Ishikawa (cell line): ENCODE results near the gene MAG.

Experiments used
- CEBPB ChIP-seq: IDR thresholded peaks from 2 replicates; pipeline ENCODE4 v1.6.1; 2012
- CREB1 ChIP-seq: IDR thresholded peaks from 2 replicates; pipeline ENCODE4 v1.6.1; 2012; ENCODE audit warnings: low read depth
- EGR1 ChIP-seq: IDR thresholded peaks from 2 replicates; pipeline ENCODE4 v1.6.1; 2012
- EP300 ChIP-seq: IDR thresholded peaks from 2 replicates; pipeline ENCODE4 v1.6.1; 2012; ENCODE audit warnings: borderline replicate concordance
- FOXM1 ChIP-seq: IDR thresholded peaks from 2 replicates; pipeline ENCODE4 v1.6.1; 2012; ENCODE audit warnings: low read depth, borderline replicate concordance
- NFIC ChIP-seq: IDR thresholded peaks from 2 replicates; pipeline ENCODE4 v1.6.1; 2012
- RAD21 ChIP-seq: IDR thresholded peaks from 2 replicates; pipeline ENCODE4 v1.6.1; 2012; ENCODE audit warnings: low read depth
- TAF1 ChIP-seq: IDR thresholded peaks from 2 replicates; pipeline ENCODE4 v1.6.1; 2012; ENCODE audit warnings: low read depth, mild to moderate bottlenecking
- TCF12 ChIP-seq: IDR thresholded peaks from 2 replicates; pipeline ENCODE4 v1.6.1; 2012; ENCODE audit warnings: low read depth
- TEAD4 ChIP-seq: IDR thresholded peaks from 2 replicates; pipeline ENCODE4 v1.6.1; 2012
- USF1 ChIP-seq: IDR thresholded peaks from 2 replicates; pipeline ENCODE4 v1.6.1; 2012
- YY1 ChIP-seq: IDR thresholded peaks from 2 replicates; pipeline ENCODE4 v1.6.1; 2012; ENCODE audit warnings: low read depth
- ZBTB7A ChIP-seq: IDR thresholded peaks from 2 replicates; pipeline ENCODE4 v1.6.1; 2012; ENCODE audit warnings: low read depth
- TF ChIP-seq, protein P1 (sequence below): IDR thresholded peaks from 2 replicates; pipeline ENCODE4 v1.6.1; 2012; ENCODE audit warnings: low read depth, mild to moderate bottlenecking
- TF ChIP-seq, protein P2 (sequence below): IDR thresholded peaks from 2 replicates; pipeline ENCODE4 v1.6.1; 2012

MAG gene

DNA sequence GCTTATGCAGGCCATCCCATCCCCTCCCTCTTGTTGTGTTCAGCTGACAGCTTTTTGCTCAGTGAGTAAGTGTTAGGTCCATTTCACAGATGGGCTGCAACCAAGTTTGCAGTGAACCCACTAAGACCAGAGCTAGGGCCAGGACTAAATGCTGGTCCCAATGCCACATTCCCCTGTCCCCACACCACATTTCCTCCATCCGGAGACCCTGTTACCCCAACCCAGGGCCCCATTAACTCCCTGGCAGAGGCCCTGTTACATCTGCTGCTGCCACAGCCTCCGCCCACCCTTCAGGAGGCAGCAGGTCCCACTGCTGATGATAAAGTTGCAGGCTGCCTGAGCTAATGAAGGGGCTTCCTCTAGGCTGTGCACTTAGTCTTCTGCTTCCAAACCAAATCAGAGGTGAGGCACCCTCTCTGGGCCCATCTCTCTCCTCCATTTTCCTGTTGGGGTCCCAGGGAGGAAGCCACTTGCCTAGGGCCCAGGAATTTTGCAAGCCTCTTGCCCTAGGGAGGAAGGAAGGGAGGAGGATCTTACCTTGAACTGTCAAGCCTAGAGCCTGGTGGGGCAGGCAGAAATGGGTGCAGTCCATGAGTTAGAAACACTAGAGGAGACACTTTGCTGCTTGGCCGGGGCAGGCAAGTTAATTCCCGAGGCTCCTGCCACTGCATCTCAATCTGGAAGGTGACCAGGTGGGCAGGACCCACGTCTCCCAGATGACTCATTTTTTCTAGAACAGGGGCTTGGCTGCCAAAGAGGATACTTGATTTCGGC, 26.6 kb upstream of the MAG start:
- TF ChIP-seq, protein P1, sequence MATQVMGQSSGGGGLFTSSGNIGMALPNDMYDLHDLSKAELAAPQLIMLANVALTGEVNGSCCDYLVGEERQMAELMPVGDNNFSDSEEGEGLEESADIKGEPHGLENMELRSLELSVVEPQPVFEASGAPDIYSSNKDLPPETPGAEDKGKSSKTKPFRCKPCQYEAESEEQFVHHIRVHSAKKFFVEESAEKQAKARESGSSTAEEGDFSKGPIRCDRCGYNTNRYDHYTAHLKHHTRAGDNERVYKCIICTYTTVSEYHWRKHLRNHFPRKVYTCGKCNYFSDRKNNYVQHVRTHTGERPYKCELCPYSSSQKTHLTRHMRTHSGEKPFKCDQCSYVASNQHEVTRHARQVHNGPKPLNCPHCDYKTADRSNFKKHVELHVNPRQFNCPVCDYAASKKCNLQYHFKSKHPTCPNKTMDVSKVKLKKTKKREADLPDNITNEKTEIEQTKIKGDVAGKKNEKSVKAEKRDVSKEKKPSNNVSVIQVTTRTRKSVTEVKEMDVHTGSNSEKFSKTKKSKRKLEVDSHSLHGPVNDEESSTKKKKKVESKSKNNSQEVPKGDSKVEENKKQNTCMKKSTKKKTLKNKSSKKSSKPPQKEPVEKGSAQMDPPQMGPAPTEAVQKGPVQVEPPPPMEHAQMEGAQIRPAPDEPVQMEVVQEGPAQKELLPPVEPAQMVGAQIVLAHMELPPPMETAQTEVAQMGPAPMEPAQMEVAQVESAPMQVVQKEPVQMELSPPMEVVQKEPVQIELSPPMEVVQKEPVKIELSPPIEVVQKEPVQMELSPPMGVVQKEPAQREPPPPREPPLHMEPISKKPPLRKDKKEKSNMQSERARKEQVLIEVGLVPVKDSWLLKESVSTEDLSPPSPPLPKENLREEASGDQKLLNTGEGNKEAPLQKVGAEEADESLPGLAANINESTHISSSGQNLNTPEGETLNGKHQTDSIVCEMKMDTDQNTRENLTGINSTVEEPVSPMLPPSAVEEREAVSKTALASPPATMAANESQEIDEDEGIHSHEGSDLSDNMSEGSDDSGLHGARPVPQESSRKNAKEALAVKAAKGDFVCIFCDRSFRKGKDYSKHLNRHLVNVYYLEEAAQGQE: no peak
- TF ChIP-seq TCF12: no peak
- no peak for TF ChIP-seq EP300
- no peak for TF ChIP-seq CEBPB
- TF ChIP-seq, protein P2, sequence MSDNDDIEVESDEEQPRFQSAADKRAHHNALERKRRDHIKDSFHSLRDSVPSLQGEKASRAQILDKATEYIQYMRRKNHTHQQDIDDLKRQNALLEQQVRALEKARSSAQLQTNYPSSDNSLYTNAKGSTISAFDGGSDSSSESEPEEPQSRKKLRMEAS: no peak
- no peak for TF ChIP-seq TEAD4
- no peak for TF ChIP-seq NFIC
- no peak for TF ChIP-seq EGR1
- TF ChIP-seq TAF1: no peak
- no peak for TF ChIP-seq RAD21
- no peak for TF ChIP-seq USF1

DNA sequence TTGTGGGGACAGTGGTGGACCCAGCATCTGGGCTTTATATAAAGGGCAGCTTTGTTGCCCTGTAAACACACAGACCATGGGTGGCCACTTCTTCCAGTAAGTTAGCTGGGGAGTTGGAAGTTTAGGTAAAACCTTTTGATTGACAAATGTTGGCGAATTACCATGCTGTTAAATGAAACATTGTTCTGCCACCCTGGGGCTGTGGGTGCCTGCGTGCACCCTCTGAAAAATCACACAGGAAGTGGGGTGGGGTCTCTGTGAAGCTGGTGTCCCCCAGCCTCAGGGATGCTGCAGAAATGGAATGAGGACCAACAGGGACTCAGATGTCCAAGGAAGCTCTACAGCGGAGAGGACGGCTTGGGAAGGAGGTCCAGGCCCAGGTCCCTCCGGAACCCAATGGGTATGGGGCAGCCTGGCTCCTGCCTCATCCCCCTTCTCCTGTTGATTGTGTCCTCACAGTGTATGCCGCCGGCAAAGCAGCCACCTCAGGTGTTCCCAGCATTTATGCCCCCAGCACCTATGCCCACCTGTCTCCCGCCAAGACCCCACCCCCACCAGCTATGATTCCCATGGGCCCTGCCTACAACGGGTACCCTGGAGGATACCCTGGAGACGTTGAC, 26.0 kb upstream of the MAG start:
- TF ChIP-seq FOXM1: no peak
- TF ChIP-seq EGR1: no peak
- no peak for TF ChIP-seq NFIC
- TF ChIP-seq YY1: no peak
- no peak for TF ChIP-seq TAF1
- TF ChIP-seq ZBTB7A: no peak

- TF ChIP-seq TAF1 (0 out of 2 replicates have a peak, but pooled peaks have one; percentile 20), ZBTB7A (no peak; the same call in 1 of the 2 replicates)
These were observed 25.2 kb upstream of the MAG start for GRCh38 chr19:35266520-35267352.

- TF ChIP-seq EGR1 (peak; percentile 60), TEAD4 (no peak), ZBTB7A (0 out of 2 replicates have a peak, but pooled peaks have one; percentile 46)
These were observed 24.6 kb upstream of the MAG start for GRCh38 chr19:35267353-35267817.

- TF ChIP-seq ZBTB7A (peak; percentile 99), TAF1 (peak; percentile 35; the same call in 1 of the 2 replicates), FOXM1 (no peak)
These were observed 24.0 kb upstream of the MAG start for GRCh38 chr19:35267818-35268535.

GRCh38 chr19:35268536-35269437, 23.2 kb upstream of the MAG start, which contains the start of gene USF2:
USF2 (plus strand) TSS chr19:35268962; CDS start chr19:35269102, 140 bp downstream.
- TF ChIP-seq, protein P2: peak; percentile 59
- no peak for TF ChIP-seq ZBTB7A
- 0 out of 2 replicates have a peak, but pooled peaks have one; percentile 48 for TF ChIP-seq TAF1
- no peak for TF ChIP-seq CREB1
- peak; percentile 94 for TF ChIP-seq USF1
